GM10847 (cell line): ENCODE results near the gene HLCS.

ENCODE experiments used
- POLR2A ChIP-seq: IDR thresholded peaks from 2 replicates; pipeline ENCODE4 v1.6.1; 2011; ENCODE audit not compliant: insufficient read length; ENCODE audit errors: extremely low read depth

HLCS gene

DNA sequence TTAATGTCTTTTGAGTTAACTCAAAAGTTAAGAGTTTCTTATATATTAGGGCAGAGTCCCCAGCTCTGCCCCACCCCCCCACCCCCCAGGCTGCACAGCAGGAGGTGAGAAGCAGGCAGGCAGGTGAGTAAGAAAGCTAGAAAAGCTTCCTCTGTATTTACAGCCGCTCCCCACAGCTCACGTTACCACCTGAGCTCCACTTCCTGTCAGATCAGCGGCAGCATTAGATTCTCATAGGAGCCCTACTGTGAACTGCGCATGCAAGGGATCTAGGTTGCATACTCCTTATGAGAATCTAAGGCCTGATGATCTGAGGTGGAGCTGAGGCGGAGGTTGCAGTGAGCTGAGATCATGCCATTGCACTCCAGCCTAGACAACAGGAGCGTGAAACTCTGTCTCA lies 185.6 kb downstream of the HLCS start:
- TF ChIP-seq POLR2A: no peak

DNA sequence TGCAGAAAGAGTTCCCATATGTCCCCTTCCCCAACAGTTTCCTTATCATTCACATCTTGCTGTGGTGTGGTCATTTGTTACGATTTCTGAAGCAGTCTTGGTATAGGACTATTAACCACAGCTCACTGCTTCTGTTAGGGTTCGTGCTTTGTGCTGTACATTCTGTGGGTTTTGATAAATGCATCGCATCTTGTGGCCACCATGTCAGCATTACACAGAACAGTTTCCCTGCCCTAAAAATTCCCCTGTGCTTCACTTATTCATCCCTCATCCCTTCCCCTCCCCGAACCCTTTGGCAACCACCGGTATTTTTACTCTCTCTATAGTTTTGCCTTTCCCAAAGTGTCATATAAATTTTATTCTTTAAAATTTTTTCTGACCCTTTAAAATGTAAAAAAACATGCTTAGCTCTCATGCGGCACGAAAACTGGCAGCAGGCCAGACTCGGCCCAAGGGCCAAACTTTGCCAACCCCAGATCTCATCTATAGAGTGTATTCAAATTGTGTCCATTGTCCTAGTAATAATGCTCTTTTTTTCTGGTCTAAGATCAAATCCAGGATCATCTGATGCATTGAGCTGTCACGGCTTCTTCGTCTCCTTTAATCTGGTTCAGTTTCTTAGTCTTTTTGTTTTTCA lies 189.4 kb downstream of the HLCS start:
- no peak for TF ChIP-seq POLR2A

DNA sequence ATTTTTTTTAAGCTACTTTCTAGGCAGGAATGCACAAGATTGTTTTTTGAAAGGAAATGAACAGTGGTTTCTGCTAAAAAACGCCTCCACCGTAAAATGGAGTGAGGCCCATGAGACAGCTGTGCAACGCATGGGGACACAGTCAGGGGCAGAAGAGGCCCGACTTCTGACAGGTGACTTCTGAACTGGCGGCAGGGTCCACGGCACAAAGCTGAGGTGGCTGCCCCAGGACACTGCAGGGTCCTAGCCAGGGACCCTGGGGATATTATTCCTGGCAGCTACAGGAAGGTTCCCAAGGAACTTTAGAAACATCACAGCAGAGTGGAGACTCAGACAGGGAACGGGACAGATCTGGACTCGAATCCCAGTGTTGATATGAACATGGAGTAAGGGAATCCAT lies 192.5 kb downstream of the HLCS start:
- TF ChIP-seq POLR2A: no peak

DNA sequence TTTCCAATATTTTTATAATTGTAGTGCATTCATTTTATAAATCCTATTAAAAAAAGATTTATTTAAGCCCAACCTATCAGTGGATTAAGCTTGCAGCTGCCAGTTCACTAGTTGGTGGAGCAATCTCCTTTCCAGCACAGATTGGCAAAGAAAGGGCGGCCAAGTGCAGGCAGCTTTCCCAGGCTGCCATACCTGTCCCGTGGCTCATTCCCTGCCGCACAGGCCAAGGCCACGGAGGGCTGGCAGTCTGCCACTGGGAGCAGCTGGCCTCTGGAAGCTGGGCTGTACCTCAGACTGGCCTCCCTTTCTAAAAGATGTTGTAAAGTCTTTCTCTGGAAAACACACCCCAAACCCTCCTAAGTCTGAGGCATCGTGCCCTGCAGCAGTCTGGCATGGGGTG lies 193.4 kb downstream of the HLCS start:
- no peak for TF ChIP-seq POLR2A

DNA sequence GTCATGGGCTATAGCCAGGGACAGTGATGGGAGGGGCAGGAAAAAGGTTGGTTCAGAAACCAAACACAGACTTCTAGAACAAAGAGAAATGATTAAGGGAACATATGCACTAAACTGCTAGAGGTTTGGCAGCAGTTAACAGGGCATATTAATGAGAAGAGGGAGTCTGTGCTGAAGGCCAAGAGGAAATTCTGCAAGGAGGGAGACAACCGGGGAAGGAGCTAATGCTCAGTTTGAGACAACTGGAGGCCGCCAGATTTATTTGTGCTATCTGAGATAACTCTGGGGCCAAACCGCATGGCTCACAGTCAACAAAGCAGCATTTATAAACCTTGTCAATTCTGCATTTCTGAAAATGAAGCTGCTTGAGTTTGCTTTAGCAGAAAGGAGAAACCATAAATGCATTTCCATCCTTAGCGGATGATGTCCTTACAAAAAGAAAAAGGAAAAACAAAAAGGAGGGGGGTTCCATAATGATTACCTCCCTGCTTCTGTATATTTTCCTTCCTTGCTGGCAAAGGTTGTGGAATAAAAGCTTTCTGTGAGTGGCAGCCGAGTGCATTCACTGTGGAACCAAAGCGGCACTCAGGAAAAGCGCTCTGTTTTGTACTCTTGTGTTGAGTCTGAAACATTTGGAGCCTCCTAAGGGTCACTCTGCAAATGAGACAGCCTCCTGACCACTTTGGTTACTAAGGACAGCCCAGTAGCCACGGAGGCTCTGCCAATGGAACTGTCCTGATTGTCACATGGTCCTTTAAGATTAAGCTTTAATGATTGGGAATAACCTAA lies 197.2 kb downstream of the HLCS start:
- no peak for TF ChIP-seq POLR2A

DNA sequence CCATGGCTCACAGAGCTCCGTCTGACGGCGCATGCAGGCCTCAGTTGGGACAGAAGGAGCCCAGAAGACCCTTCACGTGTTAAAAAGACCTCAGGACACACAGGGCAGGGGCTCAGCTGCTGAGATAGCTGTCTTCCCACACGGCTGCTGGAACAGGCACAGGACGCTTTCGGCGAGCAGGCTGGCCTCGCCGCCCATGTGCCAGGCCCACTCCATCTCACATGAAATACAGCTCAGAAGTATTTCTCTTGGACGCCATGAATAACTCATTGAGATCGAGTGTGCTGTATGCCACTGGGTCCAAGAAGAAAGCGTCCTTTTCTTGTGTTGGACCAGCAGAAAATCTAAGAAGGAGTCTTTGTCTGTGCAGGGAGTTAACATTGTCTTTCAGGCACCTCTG lies 198.0 kb downstream of the HLCS start:
- TF ChIP-seq POLR2A: no peak

DNA sequence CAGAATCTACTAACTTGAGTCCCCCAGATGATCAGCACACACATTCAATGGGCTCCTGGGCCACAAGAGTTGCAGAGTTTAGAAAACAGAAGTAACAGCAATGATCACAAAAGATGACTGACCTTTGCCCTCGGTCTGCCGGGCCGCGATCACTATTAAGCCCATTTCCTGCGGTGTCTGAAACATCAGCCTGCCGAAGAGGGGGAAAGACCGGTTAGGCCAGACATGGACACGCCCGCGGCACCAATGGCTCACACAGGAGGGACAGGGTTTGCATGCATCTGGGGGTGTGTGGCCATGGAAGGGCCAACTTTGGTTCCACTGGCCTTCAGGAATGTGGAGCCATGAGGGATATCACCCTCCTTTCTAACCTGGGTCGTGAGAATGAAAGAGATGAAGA lies 199.4 kb downstream of the HLCS start:
- TF ChIP-seq POLR2A: no peak

DNA sequence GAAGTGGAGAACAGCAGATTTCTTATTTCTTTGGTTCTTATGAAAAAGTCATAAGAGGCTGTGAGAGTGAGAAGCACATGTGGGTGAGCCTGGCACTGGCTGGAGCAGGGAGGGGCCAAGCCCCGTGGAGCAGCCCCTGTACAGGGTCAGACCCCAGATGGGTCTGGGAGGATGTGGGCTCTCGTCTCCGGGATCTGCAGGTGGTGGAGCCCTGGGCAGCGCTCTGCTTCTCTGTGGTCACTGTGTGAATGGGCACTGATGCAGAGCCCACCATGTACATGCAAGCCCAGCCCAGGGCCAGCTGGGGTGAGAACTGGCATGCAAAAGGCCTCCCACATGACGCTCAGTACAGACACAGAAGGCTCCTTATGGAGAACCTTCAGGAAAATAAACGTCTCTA lies 200.0 kb downstream of the HLCS start:
- no peak for TF ChIP-seq POLR2A

DNA sequence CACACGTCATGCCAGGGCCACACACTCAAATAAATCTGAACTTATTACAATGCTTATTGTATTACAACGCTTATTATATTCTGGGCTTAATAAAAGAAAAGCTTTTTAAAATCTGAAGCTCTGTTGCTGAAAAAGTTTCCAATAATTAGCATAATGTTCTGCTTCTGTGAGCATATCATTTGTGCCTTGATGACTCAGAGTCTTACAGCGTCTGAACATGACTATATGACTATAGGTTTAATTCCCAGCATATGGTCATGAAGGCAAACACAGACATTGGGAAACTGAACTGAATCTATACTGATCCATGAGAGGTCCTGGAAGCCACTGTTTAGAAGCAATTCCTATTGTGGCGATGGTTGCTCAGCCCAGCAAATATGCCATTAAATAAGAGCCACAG lies 201.2 kb downstream of the HLCS start:
- TF ChIP-seq POLR2A: no peak

DNA sequence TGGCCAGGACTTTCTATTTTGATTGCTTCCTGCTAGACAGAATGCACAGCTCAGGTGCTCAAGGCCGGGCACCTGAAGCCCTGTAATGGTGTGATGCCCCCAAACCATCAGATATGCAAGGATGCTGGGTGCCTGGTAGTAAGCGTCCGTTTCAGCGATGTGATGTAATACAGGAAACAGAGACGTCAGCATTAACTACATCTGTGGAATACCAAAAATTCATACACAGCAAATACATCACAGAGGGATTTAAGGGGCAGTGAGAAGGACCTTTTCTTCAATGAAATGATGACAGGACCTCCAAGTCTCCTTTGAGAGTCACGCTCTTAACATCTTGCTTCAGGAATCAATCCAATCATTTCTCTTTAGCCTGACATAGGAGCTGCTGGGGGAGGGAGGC lies 203.2 kb downstream of the HLCS start:
- no peak for TF ChIP-seq POLR2A

DNA sequence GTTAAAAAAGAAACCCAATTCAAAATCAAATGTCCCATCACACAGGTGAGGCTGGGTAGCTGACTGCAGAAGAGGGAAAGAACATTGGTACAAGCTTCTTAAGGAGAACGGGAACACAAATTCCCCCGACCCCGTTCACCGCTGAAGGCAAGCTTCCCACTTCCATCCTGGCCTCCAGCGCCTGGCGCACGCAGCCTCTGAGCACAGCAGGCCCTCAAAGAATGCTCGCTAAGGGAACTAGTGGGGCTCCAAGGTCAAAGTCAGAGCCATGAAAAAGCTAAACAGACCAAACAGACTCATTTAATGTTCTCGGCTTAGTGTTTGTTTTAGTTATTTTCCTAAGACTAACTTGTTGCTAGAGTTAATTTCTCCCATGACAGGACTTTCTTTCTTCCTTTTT lies 203.8 kb downstream of the HLCS start:
- TF ChIP-seq POLR2A: no peak

DNA sequence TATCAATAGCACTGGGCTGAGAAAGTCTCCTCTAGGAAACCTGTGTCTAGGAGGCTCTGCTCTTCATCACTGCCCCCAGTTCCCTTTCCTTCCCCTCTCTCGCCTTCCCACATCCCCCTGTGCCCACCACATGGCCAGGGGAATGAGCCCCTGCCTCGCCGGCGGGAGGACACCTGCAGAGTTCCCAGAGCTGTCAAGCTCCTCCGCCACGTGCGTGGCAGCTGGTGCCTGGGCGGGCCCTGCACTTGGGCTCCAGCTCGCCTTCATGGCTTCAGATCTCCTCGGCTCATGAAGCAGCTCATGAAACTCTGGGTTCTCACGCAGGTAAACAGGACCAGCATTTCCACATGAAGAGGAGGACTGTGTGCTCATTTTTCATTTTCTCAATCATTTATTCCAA lies 204.8 kb downstream of the HLCS start:
- TF ChIP-seq POLR2A: no peak

DNA sequence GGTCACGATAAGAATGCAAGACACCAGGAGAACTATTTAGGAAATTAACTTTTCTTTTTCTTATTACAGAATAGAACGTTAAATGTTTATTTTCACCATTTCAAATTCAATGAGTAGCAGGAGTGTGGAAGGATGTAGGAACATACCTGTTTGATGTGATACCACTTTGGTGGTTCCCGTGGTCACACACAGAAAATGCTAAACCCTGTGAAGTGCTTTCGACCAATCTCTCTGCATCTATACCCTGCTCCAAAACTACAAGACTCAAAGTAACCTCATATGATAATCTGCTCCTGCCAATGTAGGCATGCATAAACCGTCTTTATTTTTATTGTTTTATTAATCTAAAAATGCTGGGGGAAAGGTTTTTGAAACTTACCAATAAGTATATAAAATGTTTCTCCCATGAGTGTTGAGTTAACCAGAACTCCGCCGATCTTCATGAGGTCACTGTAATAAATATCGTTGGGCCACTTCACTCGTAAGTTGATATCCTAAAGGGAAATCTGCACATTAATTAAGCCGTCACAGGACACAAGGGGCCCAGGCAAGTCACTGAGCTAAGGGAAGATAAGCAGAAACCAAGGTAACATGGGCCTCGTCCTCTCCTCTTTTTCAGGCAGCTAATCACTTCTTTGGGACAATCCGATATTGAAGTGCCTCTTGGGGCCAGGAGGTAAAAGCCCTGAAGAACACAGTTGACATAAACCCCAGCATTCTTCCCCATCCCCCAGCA lies 207.0 kb downstream of the HLCS start:
- TF ChIP-seq POLR2A: no peak

DNA sequence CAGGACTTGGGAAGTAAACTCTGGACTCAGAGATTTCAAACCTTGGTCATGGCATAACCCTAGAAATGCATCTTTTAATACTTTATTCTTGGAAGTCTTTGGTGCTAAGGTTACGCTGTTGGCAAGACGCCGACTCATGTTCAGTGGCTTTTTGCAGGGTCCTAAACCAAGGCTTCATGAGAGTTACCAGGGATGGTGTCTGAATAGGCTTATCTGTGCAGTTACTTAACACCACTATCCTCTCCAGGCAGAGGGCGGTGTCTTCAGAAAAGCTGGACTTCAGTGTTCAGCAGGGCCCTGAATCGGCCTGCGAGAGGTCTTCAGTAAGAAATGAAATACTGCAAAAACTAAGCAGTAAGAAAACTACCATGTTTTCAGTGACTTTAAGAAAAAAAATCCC lies 209.3 kb downstream of the HLCS start:
- no peak for TF ChIP-seq POLR2A

DNA sequence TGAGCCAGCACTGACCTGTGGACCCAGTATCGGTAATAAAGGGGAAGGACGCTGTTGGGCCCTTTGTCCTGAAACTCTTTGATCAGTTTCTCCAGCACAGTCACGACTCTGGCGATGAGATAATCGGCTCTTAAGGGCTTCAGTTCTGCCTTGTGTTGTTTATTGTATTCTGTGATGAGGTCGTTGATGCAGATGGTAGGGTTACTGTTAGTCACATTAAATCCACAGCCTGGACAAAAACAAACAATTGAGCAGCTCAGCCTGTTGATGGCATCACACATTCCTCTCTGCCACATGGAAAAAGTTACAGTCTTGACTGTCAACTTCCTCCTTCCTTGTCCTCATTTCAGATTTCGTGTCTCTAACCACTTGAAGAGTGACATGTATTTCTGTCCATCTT lies 209.9 kb downstream of the HLCS start:
- no peak for TF ChIP-seq POLR2A

DNA sequence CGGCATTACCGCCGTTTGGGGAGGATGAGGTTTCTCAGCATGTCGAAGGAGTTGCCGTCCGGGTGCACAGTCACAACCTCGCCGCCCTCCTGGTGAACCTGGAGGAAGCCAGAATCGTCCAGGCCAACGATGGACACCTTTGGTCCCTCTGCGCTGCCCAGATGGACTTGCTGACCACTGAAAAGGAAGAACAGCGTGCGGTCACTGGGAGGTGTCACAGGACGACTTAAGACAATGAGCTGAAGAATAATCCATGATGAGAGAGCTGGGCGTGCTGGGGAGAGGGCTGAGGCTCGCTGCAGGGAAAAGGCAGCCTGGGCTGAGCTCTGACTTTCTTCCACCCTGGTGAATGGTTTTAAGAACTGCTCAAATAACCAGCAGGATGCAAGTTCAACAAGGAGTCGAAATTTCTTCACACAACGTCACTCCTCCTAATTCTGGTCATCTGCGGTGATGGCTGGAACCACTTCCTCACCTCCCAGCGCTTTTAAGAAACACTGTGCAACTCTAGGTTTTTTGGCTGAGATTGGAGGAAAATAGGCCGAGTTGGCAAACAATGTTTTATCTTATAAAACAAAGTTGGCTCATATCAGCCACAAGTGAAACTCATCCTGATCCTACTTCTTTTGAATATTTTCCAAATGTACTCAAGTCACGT lies 212.1 kb downstream of the HLCS start:
- TF ChIP-seq POLR2A: no peak
